GM19240 (cell line): ENCODE data around the gene WDR33.

Source experiments
- DNase-seq: peaks from one replicate; pipeline ENCODE4 v3.0.0; 2011; ENCODE audit warnings: low spot score; ENCODE audit not compliant: insufficient read length

Gene WDR33

DNA sequence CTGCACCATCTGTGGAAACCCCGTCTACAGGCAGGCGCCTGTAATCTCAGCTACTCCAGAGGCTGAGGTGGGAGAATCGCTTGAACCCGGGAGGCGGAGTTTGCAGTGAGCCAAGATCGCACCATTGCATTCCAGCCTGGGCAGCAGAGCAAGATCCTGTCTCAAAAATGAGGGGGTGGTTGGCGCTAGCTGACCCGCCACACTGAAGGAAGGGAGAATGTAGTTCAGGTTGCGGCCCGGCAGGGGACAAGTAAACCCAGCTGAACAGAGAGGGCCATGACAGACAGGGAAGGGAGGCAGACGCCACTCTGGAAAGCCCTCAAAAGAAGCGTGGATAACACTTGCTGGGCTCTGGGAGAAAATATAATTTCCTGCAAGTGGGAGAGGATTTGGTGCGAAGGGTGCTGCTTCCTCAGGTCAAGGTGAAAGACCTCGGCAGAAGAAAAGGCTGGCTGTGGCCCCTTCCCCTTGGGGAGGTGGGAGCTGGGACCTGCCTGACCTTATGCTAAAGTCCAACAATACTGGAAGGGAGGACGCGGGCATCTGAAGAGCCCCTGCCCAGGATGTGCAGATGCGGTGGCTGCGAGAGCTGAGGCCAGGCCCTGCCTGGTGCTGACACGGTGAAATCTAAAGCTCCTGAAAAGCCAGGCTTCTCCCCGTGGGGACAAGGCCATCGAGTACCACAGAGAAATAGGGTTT lies 113.3 kb downstream of the WDR33 start:
- no peak for DNase-seq

DNA sequence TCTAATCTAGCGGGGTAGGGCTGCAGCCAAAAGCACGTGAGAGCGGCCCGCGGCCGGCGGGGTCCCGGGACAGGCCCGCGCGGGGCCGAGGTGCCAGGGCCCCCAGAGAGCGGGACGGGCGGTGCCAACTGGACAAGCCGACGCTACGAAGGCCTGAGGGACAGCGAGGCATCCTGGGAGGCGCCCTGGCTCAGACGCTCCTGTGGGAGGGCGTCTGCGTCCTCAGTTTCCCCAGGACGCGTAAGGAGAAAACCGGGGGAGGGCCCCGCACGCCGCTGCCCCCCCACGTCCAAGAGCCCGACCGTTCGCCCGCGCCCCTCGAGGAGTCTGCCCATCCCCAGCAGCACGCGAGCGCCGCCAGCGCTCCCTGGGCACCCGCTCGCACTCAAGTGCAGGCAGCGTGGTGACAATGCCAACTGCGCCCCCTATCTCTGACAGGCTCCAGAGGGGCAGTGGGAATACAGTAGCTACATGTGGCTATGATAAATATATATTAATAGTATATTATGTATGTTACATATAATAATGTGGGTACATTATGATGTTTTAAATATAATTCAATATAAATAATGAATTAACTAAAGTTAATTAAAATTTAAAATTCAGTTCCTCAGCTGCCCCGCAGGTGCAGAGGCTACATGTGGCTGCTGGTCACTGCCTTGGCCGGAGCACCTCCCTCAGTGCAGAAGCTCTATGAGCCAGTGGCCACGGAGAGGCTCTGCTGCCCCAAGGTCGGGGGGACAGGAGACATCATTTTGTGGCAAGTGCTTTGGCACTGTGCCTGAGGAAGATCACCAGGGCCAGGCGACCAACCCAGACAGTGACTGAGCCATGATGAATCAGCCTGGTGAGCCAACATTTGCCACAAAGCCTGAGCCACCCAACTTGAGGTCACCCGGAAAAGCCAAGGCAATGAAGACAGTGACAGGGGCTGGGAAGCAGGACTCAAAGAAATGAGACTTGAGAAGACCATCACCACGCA lies 115.2 kb downstream of the WDR33 start:
- no peak for DNase-seq

DNA sequence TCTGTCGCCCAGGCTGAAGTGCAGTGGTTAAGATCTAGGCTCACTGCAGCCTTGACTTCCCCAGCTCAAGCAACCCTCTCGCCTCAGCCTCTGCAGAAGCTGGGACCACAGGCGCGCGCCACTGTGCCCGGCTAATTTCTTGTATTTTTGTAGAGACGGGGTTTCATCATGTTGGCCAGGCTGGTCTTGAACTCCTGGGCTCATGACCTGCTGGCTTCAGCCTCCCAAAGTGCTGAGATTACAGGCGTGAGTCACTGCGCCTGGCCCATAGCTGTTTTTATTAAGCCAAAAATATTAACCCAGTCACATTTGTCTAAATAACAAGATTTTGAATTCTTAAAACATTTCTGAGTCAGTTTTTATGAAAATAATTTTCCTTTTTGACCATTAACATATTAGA lies 116.0 kb downstream of the WDR33 start:
- DNase-seq = no peak

DNA sequence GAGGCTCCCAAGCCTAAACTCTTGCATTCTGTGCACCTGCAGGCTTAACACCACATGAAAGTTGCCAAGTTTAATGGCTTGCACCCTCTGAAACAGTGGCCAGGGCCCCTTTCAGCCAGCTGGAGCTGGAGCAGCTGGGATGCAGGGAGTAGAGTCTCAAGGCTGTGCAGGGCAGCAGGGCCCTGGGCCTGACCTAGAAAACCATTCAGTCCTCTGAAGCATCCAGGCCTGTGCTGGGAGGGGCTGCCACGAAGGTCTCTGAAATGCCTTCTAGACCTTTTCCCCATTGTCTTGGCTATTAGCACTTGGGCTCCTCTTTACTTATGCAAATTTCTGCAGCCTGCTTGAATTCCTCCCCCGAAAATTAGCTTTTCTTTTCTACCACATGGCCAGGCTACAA lies 120.3 kb downstream of the WDR33 start:
- no peak for DNase-seq

DNA sequence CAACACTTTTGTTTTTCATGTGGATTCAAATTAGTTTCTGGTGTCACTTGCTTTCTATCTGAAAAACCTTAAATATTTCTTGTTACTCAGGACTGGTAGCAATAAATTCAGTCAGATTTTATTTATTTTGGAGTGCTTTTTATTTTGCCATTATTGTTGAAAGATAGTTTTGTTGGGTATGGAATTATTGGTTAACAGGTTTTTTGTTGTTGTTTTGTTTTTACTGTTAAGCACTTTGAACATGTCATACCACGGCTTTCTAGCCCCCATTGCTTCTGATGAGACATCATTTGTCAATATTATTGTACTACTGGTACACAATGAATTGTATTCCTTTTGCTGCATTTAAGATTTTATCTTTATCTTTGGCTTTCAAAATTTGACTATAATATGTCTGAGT lies 122.6 kb downstream of the WDR33 start:
- no peak for DNase-seq

DNA sequence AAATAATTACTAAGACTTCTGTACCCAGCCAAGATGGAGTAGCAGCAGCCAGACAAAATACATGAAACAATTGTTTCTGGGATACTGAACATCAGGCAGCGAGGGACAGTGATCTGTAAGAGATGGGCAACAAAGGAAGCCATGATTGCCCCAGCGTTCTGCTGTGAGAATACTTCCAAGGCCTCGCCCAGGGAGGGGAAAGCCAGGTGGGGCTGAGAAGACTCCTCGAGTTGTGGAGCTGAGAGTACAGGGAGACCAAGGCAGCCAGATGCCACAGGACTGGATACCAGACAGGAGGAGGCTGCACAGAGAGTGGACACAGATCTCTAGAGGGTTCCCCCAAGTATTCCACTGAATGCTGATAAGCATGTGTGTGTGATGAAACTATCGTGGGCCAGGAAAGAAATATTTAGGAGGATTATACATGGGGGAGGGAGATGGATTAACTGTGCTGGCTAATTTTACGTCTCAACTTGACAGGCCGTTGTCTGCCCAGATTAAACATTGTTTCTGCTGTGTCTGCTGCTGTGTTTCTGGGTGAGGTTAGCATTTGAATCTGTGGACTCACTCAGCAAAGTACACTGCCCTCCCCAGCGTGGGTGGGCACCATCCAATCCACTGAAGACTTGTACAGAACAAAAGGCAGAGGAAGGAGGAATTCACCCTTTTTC lies 125.4 kb downstream of the WDR33 start:
- DNase-seq = no peak

DNA sequence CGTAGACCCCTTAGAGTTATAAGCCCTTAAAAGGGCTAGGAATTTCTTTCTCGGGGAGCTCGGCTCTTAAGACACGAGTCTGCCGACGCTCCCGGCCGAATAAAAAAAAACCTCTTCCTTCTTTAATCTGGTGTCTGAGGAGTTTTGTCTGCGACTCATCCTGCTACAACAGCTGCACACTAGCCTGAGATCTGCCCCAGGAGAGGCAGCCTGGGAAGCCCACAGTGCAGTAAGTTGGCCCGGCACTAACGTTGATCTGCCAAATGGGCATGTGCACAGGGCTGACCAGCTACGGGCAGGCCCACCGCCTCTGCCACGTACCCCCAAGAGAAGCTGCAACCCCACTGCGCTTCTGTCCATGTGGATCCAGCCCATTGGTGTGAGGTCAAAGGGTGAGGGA lies 127.2 kb downstream of the WDR33 start:
- DNase-seq = no peak

DNA sequence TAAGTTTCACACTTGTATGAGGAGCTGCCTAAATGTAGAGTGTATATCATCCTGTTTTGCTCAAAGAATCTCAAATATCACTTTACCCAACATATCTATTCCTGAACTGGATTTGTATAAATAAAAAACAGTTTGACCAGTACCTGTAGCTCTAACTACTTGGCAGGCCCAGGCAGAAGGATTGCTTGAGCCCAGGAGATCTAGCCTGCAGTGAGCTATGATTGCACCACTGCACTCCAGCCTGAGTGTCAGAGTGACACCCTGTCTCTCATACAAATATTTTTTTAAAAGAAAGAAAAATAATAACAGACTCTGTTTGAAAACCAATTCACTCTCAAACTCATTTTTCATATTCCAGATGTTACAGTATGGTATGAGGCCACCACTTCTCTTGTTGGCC lies 127.9 kb downstream of the WDR33 start:
- no peak for DNase-seq

DNA sequence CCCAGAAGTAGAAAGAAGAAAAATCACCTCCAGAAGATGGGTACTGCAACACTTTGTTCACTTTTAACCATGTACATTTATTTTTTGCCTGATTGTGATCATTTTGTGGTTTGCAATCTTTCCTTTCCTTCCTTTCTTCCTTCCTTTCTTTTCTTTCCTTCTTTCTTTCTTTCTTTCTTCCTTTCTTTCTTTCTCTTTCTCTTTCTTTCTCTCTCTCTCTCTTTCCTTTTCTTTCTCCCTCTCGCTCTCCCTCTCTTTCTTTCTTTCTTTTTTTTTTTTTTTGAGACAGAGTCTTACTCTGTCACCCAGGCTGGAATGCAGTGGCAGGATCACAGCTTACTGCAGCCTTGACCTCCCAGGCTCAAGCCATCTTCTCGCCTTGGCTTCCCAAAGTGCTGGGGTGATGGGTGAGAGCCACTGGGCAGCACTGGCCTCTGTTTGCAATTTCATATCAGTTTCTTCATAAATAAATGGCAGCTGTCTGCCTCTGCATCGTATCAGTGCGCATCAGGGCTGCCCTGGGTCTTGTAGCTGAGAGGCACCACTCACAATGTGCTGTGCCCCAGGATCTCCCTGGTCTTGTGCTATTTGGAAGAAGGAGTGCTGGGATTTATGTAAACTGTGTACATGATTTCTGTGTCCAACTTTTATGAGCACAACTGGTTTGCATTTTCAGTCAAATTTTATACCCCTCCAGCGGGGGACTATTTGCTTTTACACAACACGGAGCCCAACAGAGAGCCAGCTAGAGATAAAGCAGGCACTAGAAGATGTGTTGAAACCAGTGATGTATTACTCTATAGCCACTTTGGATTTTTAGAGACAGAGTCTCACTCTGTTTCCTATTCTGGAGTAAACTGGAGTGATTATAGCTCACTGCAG lies 128.8 kb downstream of the WDR33 start:
- no peak for DNase-seq

DNA sequence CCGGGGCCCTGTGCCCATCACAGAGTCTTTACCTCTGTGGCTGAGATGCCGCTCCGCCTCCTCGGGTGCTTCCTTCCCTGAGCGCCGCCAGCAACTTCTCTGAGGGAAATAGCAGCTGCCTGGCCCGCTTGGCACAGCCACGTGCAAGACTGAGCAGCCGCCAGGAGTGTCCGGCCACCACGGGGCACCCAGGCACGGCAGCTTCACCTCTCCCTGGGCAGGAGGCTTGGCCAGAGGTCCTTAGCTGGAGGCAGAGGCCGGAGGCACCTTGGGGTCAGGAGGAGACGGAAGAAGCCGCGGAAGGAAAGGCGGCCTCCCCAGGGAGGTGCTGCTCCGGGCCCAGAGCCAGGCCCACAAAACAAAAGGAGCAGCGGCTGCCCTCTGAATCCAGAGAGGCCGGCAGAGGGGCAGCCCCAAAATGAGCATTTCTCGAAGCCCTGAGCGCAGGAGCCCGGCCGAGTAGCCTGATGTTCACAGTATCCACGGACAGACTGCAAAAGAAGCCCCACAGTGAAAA lies 129.6 kb downstream of the WDR33 start:
- no peak for DNase-seq

DNA sequence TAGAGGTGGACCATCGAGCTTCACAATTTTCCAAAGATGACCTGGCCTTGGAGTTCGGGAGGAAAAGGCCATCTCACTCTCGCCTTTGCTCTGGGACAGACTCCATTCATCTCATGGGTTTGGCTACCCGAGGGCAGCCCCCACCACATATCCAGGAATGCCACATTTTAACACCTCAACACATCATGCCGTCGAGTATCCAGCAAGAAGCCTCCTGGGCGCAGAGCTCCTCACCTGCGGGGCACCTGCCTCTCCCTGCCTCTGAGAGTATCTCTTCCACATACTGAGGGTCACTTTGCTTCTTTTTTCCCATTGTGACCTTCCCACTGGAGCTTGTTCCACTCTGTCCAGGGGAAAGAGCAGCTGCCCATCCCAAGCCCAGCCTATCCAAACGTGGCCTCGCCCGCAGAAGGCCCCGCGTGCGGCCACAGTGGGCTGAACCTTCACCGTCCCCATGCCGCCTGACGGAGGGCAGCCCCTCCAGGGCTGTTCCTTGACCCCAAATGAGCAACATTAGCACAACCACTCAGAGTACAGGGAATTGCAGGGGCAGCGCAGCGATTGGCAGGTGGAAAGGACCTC lies 130.2 kb downstream of the WDR33 start:
- no peak for DNase-seq

DNA sequence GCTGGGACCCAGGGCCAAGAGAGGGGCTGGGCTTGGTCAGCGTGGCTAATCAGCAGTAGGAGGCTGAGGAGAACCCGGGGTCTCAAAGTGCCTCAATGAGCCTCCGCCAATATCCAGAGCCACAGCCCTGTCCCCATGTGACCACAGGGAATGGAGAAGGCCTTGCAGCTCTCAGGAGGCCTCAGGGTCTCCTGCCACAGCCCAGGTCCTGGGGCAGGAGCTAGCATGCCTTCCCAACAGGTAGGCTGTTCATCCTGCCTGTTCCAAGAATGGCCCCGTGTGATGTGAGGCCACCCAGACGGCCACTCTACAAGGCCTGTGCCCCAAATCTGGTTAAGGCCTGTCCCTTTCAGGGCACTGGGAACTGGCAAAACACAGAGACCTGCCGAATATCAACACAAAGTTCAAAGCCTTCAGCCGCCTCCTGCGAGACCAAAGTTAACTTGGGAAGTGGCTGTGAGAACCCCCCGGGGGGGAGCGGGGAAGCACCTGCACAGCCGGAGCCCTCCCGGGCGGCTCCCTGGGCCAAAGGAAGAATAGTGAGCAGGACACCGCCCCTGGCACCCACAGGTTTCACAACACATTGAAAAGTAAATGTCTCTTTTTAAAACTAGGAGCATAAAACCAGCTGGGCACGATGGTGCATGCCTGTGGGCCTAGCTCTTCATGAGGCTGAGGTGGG lies 131.2 kb downstream of the WDR33 start:
- no peak for DNase-seq

DNA sequence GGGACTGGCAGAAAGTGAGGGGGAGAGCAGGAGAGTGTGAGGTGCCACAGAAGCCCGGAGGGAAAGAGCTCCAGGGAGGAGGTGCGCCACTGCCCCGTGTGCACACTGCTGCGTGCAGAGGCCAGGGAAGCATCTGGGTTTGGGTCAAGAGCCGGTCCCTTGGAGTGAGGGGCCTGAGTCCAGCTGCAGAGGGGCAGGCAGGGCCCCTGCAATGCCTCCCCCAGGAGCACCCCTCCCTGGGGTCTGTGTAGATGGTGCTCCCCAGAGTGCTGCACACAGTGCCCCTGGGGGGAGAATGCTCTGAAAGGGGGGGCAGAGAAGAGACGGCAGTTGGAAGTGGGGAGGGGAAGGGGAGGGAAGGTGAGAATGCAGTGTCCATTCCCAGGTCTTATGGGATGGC lies 132.0 kb downstream of the WDR33 start:
- no peak for DNase-seq

DNA sequence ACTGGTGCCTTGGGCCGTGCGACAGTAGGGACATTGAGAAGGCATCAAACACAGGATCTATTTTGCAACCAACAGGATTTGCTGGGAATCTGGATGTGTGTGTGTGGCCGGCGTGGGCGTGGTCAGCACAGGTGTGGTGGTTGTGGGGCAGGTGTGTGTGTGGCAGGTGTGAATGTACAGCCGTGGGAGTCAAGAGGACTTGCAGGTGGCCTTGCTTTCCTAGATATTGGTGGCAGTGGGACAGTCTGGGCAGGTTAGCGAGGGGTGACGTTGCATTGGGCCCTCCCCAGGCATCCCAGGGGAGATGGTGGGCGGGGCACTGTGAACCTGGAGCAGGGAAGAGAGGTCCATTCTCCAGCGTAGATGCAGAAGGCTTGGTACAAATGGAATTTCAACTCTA lies 132.4 kb downstream of the WDR33 start:
- DNase-seq = no peak

DNA sequence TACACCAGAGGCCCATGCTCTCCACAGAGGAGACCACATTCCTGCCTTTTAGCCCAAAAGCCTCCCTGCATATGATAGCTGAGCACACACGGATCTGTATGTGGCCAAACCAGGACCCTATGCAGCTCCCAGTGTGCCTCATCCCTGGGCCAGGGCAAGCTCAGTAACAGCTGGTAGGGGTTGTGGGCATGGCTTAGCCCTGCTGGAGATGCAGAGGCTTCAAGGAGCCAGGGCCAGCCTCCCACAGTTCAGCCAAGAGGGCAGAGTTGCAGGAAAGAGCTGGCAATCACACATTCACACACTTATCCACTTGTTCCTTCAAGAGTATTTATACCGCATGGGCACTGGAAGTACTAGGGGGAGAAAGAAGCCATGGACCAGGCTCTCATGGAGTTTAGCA lies 134.1 kb downstream of the WDR33 start:
- DNase-seq = no peak

DNA sequence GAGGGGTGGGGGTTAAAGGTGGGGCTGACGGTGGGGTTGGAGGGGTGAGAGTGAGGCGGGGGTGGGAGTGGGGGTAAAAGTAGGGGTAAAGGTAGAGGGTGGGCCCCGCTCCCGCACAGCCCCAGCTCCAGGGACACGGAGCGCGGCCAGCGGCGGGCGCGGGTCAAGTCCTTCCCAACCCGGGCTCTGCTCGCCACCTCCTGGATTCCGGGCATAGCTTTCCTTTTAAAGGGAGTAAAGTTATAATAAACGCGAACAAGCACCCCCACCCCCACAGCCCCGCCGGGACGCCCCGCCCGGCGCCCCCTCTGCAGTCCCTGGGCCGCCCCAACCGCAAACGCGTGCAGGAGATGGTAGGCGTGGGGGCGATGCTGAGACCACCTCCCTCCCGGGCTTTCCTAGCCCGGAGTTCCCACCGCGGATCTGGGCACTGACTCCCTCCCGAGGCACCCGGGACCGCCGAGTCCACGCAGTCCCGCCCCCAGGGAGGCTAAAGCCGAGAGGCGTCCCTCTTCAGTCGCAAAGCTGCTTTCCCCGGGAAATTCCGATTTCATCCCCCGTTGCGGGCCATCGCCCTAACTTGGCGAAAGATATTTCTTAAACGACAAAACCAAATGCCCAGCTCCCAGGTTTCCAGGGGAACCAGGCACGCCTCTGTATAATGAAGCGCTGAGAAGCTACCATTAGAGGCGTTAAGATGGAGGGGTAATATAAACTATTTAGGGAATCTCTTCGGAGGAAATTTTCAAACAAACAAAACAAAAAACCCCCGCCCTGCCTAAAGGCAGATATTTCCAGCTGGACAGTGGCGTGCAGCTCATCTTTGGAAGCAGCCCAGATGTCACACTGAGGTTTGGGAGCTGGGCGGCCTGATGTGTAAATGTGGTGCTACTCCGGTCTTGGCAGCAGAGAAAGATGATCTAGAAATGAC lies 135.4 kb downstream of the WDR33 start, which contains the start of gene LIMS2:
Gene LIMS2, minus strand, starts transcription at position 200 of the 931 bp plus-strand sequence. CDS start 506 bp downstream, outside the sequence.
- no peak for DNase-seq

DNA sequence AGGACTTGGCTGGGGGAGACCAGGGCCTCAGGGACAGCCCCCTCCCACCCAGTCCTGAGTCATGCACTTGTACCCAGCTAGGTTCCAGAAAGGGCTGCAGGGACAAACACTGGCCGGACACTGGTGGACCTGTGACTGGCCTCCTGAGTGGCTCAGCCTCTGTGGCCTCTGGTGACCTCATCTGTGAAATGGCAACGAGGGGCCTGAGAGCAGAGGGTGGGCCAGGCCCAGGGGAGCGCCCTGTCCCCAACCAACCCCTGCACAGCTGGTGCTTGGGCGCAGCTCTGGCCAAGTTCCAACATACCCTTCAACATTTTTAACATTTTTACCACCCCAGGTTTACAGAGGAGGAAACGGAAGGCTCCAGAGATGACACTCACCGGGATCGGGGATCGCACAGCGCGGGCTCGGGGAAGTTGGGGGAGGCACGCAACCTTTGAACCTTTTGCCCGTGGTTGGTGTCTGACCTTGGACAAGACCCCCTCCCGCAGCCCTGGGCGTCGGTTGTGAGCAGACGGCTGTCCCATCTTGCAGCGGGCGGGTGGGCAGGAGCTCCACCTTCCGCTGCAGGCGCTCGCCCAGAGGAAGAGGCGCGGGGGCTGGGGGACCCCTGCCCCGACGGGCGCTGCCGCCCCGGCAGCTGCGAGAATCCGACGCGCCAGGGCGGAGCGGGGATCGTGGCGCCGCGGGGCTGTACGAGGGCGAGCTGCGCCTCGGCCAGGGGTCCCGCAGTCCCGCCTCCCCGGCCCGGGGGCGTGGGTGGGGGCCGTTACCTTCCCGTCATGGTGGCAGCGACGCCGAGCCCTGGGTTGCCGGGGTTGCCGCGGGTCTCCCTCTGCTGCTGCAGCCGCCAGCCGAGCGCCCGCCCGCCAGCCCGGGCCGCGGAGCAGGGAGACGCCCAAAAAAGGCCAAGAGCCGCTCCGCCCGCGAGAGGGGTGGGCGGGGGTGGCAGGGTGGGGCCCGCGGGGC lies 136.4 kb downstream of the WDR33 start:
- DNase-seq = no peak
